Fibroblast of peridontal ligament (primary cell): ENCODE results near the gene SNAPIN.
"Not testable (repeated sequence)": the region's sequence is repeated elsewhere in the genome, so short reads cannot be mapped to it uniquely, and the experiment has no call there.

ENCODE experiments used
- DNase-seq: peaks from one replicate; pipeline ENCODE4 v3.0.0-alpha.2; 2010; ENCODE audit errors: extremely low read depth

The SNAPIN gene

DNA sequence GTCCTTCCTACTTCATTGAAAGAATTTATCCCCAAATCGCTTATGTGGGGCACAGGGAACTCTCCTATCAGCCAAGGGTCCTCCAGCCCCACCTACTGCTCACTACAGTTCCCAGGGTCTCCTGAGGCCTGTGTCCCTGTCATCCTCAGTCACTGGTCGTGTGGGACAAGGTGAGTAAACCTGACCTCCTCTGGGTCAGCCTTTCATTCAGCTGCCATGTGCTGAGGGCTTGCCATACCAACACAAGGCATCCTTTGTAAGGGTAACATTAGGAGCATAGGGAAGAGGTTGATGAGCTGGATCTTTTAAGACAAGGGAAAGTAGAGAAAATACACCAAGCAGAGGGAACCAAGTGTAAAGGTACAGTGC is 11.2 kb upstream of the SNAPIN start:
- DNase-seq = no peak

- peak; percentile 47 for DNase-seq
Measured at GRCh38 chr1:153648000-153648643, 10.4 kb upstream of the SNAPIN start.

DNA sequence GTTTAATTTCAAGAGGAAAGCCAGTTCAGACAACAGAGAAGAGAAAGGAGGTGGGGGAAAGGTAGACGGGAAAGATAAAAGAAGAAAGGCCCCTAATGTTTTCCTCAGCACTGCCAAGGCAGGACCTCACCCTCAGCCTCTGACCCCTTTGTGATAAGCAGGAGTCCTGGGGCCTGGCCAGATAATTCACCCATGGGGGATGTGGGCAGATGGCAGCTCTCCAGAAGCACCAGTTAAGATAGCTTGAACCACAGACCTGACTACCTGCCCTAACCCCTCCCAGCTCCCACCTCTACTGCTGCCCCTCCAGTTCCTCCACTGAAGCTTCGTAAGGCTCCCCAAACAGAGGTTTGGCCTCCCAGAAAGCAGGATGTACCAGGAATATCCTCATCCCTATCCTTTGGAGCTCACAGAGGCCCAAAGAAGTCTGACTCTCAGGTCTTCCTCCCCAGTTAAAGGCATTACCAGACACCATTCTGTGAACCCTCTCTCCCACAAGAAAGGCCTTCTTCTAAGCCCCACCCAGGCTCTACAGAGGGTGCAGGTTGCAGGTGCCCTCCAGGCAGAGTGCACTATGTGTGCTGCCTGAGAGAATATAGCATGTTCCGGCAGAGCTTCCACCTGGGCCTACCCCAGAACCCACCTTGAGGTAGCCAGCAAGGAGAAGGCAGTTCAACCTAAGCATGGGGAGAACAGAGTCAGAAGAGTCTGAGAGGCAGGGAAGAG is 9.2 kb upstream of the SNAPIN start:
- DNase-seq = no peak

GRCh38 chr1:153649863-153650235 is 8.7 kb upstream of the SNAPIN start:
- DNase-seq = no peak

DNA sequence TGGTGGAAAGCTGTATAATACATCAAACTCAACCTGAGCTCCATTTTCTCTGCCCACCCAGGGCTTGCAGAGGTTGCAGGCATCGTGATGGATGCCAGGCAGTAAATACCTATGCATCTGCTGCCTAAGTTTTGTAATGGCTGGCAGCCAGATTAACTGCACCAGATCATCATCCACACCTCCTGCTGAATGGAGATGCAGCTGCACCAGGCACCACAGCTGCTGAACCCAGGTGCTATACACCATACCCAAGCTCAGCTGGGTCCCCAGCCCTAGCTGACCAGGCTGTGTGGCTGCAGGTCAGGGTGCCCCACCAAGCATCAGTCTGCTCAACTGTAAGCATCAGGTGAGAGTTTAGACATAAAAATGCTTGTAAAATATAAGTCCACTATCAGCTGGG is 6.7 kb upstream of the SNAPIN start:
- DNase-seq = no peak

- peak; percentile 34 for DNase-seq
Measured at GRCh38 chr1:153652805-153653500, 5.5 kb upstream of the SNAPIN start.

DNA sequence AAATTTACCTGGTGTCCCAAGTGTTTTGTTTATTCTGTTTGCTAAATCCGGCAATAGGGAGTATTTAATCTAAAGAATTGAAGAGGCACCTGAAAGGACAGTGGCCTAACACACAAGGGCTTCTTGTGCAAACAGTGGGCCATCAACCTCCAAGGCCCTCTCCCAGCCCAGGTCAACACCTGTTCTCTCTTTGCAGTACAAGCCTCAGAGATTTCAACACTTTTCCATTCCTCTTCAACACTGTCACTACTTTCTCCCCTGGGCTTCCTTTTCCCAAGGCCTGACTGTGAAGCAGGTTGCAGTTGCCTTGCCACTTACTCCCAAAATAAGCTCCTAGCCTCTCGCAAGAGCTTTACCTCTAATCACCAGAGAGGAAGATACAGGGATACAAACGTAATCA is 3.2 kb upstream of the SNAPIN start:
- no peak for DNase-seq

- DNase-seq = no peak
Measured at GRCh38 chr1:153659175-153659534, 652 bp downstream of the SNAPIN start.

GRCh38 chr1:153659656-153660055 is 1.2 kb downstream of the SNAPIN start:
- DNase-seq = no peak

GRCh38 chr1:153661111-153661708 is 2.7 kb downstream of the SNAPIN start:
- peak; percentile 33 for DNase-seq

GRCh38 chr1:153662269-153662668 is 3.8 kb downstream of the SNAPIN start:
- no peak for DNase-seq

- DNase-seq = peak; percentile 49
Measured at GRCh38 chr1:153663211-153663610, 4.7 kb downstream of the SNAPIN start.

DNA sequence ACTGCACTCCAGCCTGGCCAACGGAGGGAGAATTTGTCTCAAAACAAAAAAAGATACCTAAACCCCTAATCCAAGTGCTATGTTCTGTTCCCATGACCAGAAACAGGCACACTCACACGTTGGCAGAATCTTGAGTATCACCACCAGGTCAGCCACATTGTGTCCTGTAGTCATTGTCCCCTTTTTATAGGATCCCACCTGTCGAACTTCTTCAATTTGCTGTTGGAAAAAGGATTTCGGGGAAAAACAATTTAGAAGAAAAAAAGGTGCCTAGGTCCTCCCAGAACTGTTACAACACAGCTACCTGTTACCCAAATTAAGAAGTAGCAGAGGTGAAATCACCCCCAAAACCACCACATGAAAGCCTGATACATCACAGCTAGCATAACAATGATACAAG is 8.9 kb downstream of the SNAPIN start:
- DNase-seq = no peak

GRCh38 chr1:153668672-153669071 is 10.2 kb downstream of the SNAPIN start:
- not testable (repeated sequence) for DNase-seq

- DNase-seq = no peak
Measured at GRCh38 chr1:153669606-153670005, 11.1 kb downstream of the SNAPIN start.

DNA sequence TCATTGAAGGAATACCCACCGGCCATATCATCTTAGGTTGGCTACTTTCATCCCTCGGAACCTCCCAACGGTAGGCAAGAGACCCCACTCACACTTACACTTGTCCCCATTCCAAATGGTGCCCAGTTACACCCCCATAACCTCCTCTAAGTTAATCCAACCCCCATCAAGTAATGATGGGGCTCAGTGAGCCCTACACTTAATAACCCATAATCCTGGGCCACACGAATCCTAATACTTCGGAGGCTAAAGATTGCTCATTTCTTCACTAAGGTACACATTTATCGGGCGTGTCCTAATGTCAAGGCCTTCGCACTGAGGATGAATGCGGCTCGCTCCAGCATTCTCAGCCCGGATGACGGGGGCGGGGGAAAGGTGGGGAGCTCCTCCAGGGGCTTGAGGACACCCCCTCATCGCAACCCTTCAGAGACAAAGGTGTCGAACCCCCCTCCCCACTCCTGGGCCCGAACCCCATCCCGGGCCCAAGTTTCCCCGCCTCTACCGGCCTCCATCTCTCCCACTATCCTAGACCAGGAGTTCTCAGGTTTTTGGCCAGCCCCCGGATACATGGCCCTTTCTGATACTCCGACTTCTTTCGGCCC is 11.9 kb downstream of the SNAPIN start:
- DNase-seq = no peak

GRCh38 chr1:153670859-153671627 is 12.5 kb downstream of the SNAPIN start, which contains the start of gene ILF2:
TSS of gene ILF2 (minus strand) at chr1:153670993. CDS start at chr1:153670922, 71 bp downstream.
- DNase-seq = peak; percentile 100

- DNase-seq = not testable (repeated sequence)
Measured at GRCh38 chr1:153671628-153672353, 13.3 kb downstream of the SNAPIN start.

GRCh38 chr1:153673511-153673910 is 15.0 kb downstream of the SNAPIN start:
- DNase-seq = no peak

- DNase-seq = peak; percentile 56
Measured at GRCh38 chr1:153677718-153678518, 19.4 kb downstream of the SNAPIN start.
